Loucy (cell line): ENCODE data around the gene SPC25.

Experiments
- EZH2phosphoT487 ChIP-seq: fragments of 200-600 bp; IDR thresholded peaks from 2 replicates; pipeline ENCODE4 v1.6.1; 2018; ENCODE audit warnings: antibody characterized with exemption, mild to moderate bottlenecking, moderate library complexity, borderline replicate concordance
- TF ChIP-seq, protein P1 (sequence below): fragments of 200-600 bp; sonication (generic); conservative IDR thresholded peaks from 2 replicates; pipeline ENCODE4 v1.5.1; 2014; ENCODE audit warnings: mild to moderate bottlenecking, antibody characterized with exemption, low read length

DNA sequence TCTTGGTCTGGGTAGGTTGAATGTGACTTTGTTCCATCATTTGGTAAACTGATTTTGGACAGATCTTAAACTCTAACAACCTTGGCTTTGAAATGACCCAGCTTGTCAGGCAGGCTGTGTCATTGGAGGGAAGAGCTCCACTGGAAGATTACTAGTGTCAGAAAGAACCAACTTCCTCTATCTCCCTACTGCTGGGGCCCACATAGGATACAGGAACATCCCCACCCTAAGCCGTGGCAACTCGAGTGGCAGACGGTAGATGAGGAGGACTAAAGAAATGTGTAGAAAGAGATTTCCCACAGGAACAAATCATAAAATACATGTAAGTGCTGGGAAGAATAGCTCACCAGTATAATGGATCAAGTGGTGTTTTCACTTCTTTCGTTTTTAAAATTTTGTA, 6.6 kb upstream of the SPC25 start:
- TF ChIP-seq, protein P1, sequence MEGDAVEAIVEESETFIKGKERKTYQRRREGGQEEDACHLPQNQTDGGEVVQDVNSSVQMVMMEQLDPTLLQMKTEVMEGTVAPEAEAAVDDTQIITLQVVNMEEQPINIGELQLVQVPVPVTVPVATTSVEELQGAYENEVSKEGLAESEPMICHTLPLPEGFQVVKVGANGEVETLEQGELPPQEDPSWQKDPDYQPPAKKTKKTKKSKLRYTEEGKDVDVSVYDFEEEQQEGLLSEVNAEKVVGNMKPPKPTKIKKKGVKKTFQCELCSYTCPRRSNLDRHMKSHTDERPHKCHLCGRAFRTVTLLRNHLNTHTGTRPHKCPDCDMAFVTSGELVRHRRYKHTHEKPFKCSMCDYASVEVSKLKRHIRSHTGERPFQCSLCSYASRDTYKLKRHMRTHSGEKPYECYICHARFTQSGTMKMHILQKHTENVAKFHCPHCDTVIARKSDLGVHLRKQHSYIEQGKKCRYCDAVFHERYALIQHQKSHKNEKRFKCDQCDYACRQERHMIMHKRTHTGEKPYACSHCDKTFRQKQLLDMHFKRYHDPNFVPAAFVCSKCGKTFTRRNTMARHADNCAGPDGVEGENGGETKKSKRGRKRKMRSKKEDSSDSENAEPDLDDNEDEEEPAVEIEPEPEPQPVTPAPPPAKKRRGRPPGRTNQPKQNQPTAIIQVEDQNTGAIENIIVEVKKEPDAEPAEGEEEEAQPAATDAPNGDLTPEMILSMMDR, result no peak
- no peak for TF ChIP-seq EZH2phosphoT487
